Cardiac fibroblast (primary cell): ENCODE data around the gene TUBG1.

Experiments
- DNase-seq, 2 donors: peaks; one replicate each; pipeline versions ENCODE4 v3.0.0 to v3.0.0-alpha.2; 2010; ENCODE audit warnings: low read depth in 2 of 2
- H3K4me3 ChIP-seq, 2 donors: replicated peaks in 1 of 2; 1 replicate in 1 of 2; 2 replicates in 1 of 2; pipeline ENCODE4 v1.5.1; 2011; ENCODE audit warnings: low read depth in 2 of 2, low read length in 2 of 2, mild to moderate bottlenecking in 2 of 2, moderate library complexity in 1 of 2
- TF ChIP-seq, protein P1 (sequence below): IDR thresholded peaks from one replicate; pipeline ENCODE4 v1.5.1; 2011; ENCODE audit warnings: low read depth, mild to moderate bottlenecking, low read length, inconsistent platforms

Gene TUBG1

DNA sequence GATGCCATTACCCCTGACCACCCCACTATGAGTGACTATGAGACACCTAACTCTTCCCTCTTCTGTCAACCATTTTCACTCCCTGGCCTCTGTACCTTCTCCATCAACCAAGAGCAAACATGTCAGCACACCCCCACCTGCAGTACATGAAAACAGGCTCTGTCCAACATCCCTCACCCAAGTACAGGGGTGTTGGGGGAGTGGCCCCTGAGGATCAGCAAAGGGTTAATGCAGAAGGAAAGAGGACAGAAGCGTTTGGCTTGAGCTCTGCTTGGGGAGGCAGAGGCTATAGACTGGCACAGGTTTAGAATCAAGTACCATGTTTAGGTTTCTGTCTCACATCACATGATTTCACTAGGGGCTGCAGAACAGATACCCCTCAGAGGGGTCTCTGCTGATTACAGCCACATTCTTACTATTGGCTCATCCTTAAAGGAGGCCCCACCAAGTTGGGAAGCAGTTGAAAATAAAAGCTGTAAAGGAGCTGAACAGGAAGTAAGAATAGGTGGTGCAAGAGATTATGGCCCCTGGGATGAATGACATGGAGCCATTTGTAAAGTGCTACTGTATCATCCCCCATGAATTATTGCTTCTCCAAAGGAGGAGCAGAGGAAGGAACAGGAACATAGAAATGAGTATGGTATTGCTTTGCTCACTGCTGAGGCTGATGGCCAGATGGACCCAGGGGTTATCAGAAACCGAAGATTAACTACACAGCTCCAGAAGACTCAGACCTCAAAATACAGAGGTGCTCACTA lies 29.5 kb upstream of the TUBG1 start:
- TF ChIP-seq, protein P1, sequence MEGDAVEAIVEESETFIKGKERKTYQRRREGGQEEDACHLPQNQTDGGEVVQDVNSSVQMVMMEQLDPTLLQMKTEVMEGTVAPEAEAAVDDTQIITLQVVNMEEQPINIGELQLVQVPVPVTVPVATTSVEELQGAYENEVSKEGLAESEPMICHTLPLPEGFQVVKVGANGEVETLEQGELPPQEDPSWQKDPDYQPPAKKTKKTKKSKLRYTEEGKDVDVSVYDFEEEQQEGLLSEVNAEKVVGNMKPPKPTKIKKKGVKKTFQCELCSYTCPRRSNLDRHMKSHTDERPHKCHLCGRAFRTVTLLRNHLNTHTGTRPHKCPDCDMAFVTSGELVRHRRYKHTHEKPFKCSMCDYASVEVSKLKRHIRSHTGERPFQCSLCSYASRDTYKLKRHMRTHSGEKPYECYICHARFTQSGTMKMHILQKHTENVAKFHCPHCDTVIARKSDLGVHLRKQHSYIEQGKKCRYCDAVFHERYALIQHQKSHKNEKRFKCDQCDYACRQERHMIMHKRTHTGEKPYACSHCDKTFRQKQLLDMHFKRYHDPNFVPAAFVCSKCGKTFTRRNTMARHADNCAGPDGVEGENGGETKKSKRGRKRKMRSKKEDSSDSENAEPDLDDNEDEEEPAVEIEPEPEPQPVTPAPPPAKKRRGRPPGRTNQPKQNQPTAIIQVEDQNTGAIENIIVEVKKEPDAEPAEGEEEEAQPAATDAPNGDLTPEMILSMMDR = no peak
- H3K4me3 ChIP-seq = no peak overlapping the region
- DNase-seq = no peak

DNA sequence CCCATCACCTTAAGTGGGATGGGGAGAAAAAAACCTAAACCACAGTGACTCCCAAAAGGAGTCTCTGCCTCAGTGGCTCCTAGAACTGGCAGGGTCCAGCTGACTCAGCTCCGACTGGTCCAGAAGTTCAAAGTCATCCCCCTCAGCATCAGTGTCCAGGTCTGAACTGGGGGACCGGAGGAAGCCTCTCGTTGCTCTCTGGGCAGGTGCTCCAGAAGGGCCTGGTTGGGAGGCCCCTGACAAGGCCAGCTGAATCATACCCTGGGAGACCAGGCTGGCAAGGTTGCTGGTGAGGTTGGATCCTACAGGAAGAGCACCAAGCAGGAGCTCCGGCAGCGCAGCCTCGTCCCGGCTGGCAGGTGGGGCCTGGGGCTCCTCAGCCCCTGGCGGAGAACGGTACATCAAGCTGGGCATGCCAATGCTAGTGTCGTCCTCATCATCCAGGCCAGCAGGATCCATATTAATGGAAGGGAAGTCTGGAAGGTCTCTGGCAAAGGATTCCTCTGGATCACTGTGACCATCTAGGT lies 27.7 kb upstream of the TUBG1 start:
- DNase-seq = no peak
- H3K4me3 ChIP-seq = no peak overlapping the region
- TF ChIP-seq, protein P1 = no peak

DNA sequence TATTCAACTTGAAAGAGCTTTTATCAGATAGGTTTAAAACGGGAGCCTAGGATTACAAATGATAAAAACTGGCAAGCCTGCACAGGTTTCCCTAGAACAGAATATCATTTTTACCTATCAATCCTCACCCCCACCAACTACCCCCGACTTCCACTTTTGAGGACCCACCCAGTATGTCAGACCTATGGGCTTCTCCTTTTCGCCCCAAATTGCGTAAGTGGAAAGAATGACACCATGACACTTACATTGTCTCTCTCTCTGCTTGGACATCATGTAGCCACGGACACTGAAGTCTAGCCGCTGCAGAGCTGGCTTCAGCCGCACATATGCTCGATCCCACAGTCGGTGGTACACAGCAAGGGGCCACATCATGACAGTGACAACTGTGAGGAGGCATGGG lies 24.6 kb upstream of the TUBG1 start:
- H3K4me3 ChIP-seq = no peak overlapping the region
- DNase-seq = no peak
- TF ChIP-seq, protein P1 = no peak

DNA sequence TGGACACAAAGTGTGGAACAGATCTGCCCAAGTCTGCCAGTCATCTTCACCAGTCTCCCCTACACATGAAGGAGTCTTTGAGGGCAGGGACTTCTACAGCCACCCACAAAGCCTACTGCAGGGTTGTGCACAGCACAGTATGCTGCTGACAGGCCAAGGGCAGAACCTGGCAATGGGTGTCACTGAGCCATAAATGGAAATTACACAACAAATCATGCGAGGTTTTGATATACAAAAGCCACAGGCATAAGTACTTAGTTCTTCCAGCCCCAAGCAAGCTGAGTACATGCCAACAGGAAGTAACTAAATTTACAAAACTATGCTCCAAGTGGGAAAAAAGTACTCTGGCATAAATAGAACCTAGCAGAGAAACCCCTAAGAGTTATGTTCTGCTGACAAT lies 24.1 kb upstream of the TUBG1 start:
- H3K4me3 ChIP-seq = no peak overlapping the region
- TF ChIP-seq, protein P1 = no peak
- peak in 1 of 2 donors; percentile 72 for DNase-seq

DNA sequence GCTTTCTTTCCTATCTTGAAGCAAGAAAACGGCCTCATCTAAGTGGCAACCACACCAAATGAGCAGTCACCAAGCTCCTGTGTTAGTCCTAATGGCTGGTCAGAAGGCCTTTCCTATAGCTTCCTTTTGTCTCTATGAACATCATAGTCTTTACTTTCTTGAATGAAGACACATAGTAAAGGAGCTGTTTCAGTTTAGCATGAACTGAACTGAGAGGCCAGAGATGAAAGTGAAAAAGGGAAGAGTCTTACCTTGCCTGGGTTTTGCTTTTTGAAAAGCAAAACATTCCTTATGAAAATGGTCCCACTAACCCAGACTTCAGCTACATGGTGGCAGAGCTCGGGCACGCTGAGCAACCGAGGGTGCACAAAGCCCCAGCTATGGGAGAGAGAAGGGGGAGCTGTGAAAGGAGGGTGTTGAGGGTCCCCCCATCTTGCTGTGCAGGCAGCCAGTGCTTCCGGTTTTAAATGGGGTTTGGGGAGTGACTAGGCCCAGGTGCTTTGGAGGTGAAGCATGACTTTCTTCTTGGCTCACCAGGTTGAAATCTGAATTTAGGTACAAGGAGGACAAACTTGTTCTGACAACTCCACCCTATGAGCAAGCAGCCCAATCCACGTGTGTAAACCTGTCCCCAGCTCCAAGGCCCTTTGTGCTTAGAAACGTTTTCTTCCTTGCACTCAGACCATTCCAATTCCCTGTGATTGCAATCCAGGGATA lies 22.8 kb upstream of the TUBG1 start:
- TF ChIP-seq, protein P1 = no peak
- no peak overlapping the region for H3K4me3 ChIP-seq
- no peak for DNase-seq

DNA sequence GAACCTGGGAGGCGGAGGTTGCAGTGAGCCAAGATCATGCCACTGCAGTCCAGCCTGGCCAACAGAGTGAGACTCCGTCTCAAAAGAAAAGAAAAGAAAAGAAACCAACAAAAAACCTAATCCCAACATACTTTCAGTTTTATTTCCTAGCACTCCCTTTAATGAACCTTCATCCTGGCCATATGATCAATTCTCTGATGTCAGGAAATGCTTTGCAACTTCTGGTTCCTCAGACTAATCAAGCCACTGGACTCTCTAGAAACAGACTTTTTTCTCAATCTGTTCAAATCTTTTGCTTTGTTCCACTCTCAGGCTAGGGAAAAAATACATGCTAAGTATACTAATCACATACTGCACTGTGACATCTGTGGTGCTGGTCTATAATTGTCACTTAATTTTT lies 18.6 kb upstream of the TUBG1 start:
- DNase-seq = no peak
- H3K4me3 ChIP-seq = no peak overlapping the region
- TF ChIP-seq, protein P1 = no peak
